Transverse colon (tissue), 4 donors: ENCODE measurements around the gene CNOT3. TPM values are rescaled to one million over a fixed set of nuclear protein-coding genes. Genes with fewer than 3 reads are reported as not detected.

ENCODE experiments used
- DNase-seq: peaks from one replicate; pipeline ENCODE4 v3.0.0-alpha.2; 2019
- H3K27ac ChIP-seq, 4 donors: fragments of 200-600 bp; sonication (generic); 2 replicates each; pipeline ENCODE4 v1.5.1; 2016 to 2018; ENCODE audit warnings: inconsistent platforms in 4 of 4
- H3K27me3 ChIP-seq: fragments of 200-600 bp; sonication (generic); 2 replicates; pipeline ENCODE4 v1.5.1; 2017; ENCODE audit warnings: inconsistent platforms
- H3K36me3 ChIP-seq, 4 donors: fragments of 200-600 bp; sonication (generic); 2 replicates each; pipeline ENCODE4 v1.5.1; 2017 to 2019; ENCODE audit warnings: inconsistent platforms in 4 of 4
- H3K4me1 ChIP-seq, 4 donors: fragments of 200-600 bp; sonication (generic); 2 replicates each; pipeline ENCODE4 v1.5.1; 2017 to 2020; ENCODE audit warnings: inconsistent platforms in 4 of 4
- H3K4me3 ChIP-seq, 4 donors: fragments of 200-600 bp; sonication (generic); 1 replicate in 1 of 4; 2 replicates in 3 of 4; pipeline versions ENCODE4 v1.5.1 to v1.6.1; 2017 to 2019; ENCODE audit warnings: inconsistent platforms in 4 of 4
- H3K9me3 ChIP-seq, 2 donors: fragments of 200-600 bp; sonication (generic); 2 replicates each; pipeline ENCODE4 v1.5.1; 2017 to 2019; ENCODE audit warnings: inconsistent platforms in 2 of 2
- EP300 ChIP-seq: sonication (generic); formaldehyde crosslinking; IDR thresholded peaks from one replicate; pipeline ENCODE4 v1.6.1; 2017; ENCODE audit warnings: antibody characterized with exemption, low read depth
- POLR2A ChIP-seq: fragments of 450-650 bp; IDR thresholded peaks from one replicate; pipeline ENCODE4 v1.6.1; 2016; ENCODE audit warnings: antibody characterized with exemption, mild to moderate bottlenecking, moderate library complexity
- POLR2AphosphoS5 ChIP-seq, 3 donors: sonication (generic); formaldehyde crosslinking; IDR thresholded peaks; one replicate each; pipeline ENCODE4 v1.6.1; 2016; ENCODE audit warnings: antibody characterized with exemption in 3 of 3
- WGBS, 2 donors: methylation state at CpG; one replicate each; pipeline ENCODE4 v1.1.5; 2018; ENCODE audit warnings: low coverage in 1 of 2; 5-methylcytosine and 5-hydroxymethylcytosine counted together
- in situ Hi-C, 4 donors: fragments of 200-750 bp; cut with MboI; loops; one replicate each; pipeline versions ENCODE4 v1.15.0 to v1.15.1; 2017; ENCODE audit warnings: low sequenced_read_pairs in 3 of 4, low pct_ligation_motif_present in 1 of 4, low pct_unique_long_range_greater_than_20kb in 1 of 4
- intact Hi-C: fragments of 100-400 bp; cut with DNase I; formaldehyde crosslinking; loops from one replicate; pipeline ENCODE4 v1.15.1; 2023; ENCODE audit warnings: low total_unique reads
- total RNA-seq, 4 donors: library from RNA; depleted of rRNA; stranded (reverse); fragments of >200 nt; gene quantifications; one replicate each; pipeline ENCODE4 v1.1.0, GENCODE V29; 2016
- TF ChIP-seq, protein P1 (sequence below), 5 experiments: fragments of 200-600 bp in 3 of 5; fragments of 450-650 bp in 2 of 5; sonication (generic) in 3 of 5; IDR thresholded peaks; 1 replicate in 2 of 5; 2 replicates in 3 of 5; pipeline ENCODE4 v1.5.1; 2016 to 2017; ENCODE audit warnings: antibody characterized with exemption in 5 of 5, inconsistent platforms in 3 of 5, mild to moderate bottlenecking in 2 of 5, moderate library complexity in 1 of 5

Gene CNOT3
- total RNA-seq, 4 donors from 2014 or later: 28.1 to 85.7 (median 32.1) TPM

DNA sequence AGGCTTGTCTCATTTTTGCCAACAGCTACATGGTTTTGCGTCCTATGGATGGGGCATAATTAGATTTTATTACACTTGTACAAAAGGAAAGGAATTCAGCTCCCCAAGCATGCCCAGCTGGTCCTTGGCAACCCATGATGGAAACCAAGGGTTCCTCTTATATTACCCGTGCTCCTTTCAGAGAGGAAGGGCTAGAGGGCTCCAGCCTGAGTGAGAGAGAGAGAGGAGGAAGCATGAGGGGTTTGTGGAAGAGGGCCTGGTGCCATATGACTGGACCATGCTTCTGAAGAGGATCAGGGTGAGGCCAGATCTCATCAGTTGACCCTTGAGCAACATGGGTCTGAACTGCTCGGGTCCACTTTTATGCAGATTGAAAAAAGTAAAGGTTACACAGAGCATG, 59.6 kb downstream of the CNOT3 start:
- DNase-seq: no peak
- in situ Hi-C loops: no loop called here
- no peaks in the 10 kb centered on the region for H3K27me3 ChIP-seq
- WGBS, 2 donors: 67 to 68% methylated on average over 3 of the region's 3 CpGs
- no peak for TF ChIP-seq POLR2A
- no peak for TF ChIP-seq EP300
- TF ChIP-seq, protein P1, sequence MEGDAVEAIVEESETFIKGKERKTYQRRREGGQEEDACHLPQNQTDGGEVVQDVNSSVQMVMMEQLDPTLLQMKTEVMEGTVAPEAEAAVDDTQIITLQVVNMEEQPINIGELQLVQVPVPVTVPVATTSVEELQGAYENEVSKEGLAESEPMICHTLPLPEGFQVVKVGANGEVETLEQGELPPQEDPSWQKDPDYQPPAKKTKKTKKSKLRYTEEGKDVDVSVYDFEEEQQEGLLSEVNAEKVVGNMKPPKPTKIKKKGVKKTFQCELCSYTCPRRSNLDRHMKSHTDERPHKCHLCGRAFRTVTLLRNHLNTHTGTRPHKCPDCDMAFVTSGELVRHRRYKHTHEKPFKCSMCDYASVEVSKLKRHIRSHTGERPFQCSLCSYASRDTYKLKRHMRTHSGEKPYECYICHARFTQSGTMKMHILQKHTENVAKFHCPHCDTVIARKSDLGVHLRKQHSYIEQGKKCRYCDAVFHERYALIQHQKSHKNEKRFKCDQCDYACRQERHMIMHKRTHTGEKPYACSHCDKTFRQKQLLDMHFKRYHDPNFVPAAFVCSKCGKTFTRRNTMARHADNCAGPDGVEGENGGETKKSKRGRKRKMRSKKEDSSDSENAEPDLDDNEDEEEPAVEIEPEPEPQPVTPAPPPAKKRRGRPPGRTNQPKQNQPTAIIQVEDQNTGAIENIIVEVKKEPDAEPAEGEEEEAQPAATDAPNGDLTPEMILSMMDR (IDR thresholded peaks at IDR 0.05): no peak
- no peak for TF ChIP-seq POLR2AphosphoS5 (IDR thresholded peaks at IDR 0.05)
- peaks cover 0 to 19% (median 2%) of the 10 kb centered on the region in 4 donors for H3K36me3 ChIP-seq
- no peak overlapping the region for H3K27ac ChIP-seq
- intact Hi-C loops: no loop called here
- peaks cover 8 to 24% (median 14%) of the 10 kb centered on the region in 4 donors for H3K4me1 ChIP-seq
- H3K4me3 ChIP-seq: no peak overlapping the region
- no peaks in the 10 kb centered on the region for H3K9me3 ChIP-seq

GRCh38 chr19:54199401-54199800, 61.8 kb downstream of the CNOT3 start:
- in situ Hi-C loops: no loop called here
- TF ChIP-seq POLR2AphosphoS5 (IDR thresholded peaks at IDR 0.05) (no peak), EP300 (no peak), POLR2A (no peak)
- TF ChIP-seq, protein P1 (IDR thresholded peaks at IDR 0.05): no peak
- DNase-seq: no peak
- peaks cover 20 to 38% (median 31%) of the 10 kb centered on the region in 4 donors for H3K4me1 ChIP-seq
- intact Hi-C loops: no loop called here
- 94 to 96% methylated on average over 12 to 16 of the region's 16 CpGs for WGBS, 2 donors
- H3K27me3 ChIP-seq: no peaks in the 10 kb centered on the region
- H3K36me3 ChIP-seq: peaks cover 0 to 26% (median 0%) of the 10 kb centered on the region in 4 donors
- no peak overlapping the region for H3K4me3 ChIP-seq
- peak overlapping the region in 3 of 4 donors; percentile 95 to 96 (median 96) for H3K27ac ChIP-seq
- H3K9me3 ChIP-seq: no peaks in the 10 kb centered on the region

DNA sequence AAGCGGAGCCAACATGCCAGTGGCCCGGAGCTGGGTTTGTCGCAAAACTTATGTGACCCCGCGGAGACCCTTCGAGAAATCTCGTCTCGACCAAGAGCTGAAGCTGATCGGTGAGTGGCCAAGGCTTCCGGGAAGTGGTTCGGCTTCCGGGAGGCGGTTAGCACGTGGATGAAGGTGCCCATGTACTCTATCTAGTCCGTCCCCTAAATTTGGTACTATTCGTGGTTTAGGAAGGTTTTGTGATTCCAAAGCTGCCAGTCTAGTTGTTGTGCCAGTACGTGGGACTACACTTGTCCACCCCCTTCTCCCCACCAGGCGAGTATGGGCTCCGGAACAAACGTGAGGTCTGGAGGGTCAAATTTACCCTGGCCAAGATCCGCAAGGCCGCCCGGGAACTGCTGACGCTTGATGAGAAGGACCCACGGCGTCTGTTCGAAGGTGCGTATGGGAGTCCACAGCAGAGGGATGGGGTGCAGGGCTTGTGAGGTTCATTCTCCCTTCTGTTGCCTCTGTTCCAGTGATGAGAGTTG, 63.7 kb downstream of the CNOT3 start:
- peaks cover 0 to 42% (median 4%) of the 10 kb centered on the region in 4 donors for H3K36me3 ChIP-seq
- in situ Hi-C loops: no loop called here
- H3K9me3 ChIP-seq: no peaks in the 10 kb centered on the region
- intact Hi-C loops: no loop called here
- no peaks in the 10 kb centered on the region for H3K27me3 ChIP-seq
- peak overlapping the region; percentile 95 to 96 (median 96) for H3K27ac ChIP-seq
- H3K4me1 ChIP-seq: peaks cover 20 to 56% (median 41%) of the 10 kb centered on the region in 4 donors
- H3K4me3 ChIP-seq: peak overlapping the region; percentile 42 to 68 (median 54)
- TF ChIP-seq, protein P1 (IDR thresholded peaks at IDR 0.05): no peak
- TF ChIP-seq POLR2AphosphoS5 (IDR thresholded peaks at IDR 0.05): no peak
- no peak for TF ChIP-seq POLR2A
- no peak for TF ChIP-seq EP300
- no peak for DNase-seq
- 0 to 1% methylated on average over 4 to 28 of the region's 28 CpGs for WGBS, 2 donors

DNA sequence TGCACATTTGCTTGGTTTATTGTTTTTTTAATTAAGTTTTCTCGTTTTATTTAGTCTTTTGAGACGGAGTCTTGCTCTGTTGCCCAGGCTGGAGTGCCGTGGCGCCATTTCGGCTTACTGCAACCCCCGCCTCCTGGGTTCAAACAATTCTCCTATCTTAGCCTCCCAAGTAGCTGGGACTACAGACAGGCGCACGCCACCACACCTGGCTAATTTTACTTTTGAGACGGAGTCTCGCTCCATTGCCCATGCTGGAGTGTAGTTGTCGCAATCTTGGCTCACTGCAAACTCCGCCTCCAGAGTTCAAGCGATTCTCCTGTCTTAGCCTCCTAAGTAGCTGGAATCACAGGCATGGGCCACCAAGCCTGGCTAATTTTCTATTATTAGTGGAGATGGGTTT, 64.4 kb downstream of the CNOT3 start:
- TF ChIP-seq POLR2A (no peak), POLR2AphosphoS5 (IDR thresholded peaks at IDR 0.05) (no peak), EP300 (no peak)
- TF ChIP-seq, protein P1 (IDR thresholded peaks at IDR 0.05): no peak
- Histone ChIP-seq H3K27me3 (no peaks in the 10 kb centered on the region), H3K4me3 (peak overlapping the region in 3 of 4 donors; percentile 42 to 68 (median 58)), H3K36me3 (peaks cover 0 to 50% (median 8%) of the 10 kb centered on the region in 4 donors), H3K9me3 (no peaks in the 10 kb centered on the region), H3K4me1 (peaks cover 20 to 63% (median 46%) of the 10 kb centered on the region in 4 donors), H3K27ac (peak overlapping the region; percentile 95 to 96 (median 96))
- WGBS, 2 donors: 49 to 55% methylated on average over 8 to 13 of the region's 13 CpGs
- no peak for DNase-seq
- intact Hi-C loops (no loop called here), in situ Hi-C loops (no loop called here)
